Endothelial cell of umbilical vein (primary cell): ENCODE measurements around the gene ANKS1B. TPM values are rescaled to one million over a fixed set of nuclear protein-coding genes. Genes with fewer than 3 reads are reported as not detected.

Source experiments
- BruUV-seq: library from RNA; stranded (reverse); fragments of 400-500 nt; replicated peaks from 2 replicates; lab custom pipeline; 2021; lab: Mats Ljungman, UMichigan
- CTCF ChIA-PET: fragments of 300-600, 350-600 bp; sonication (Branson Sonifier 250); formaldehyde crosslinking; loops from one replicate; lab custom pipeline; 2021; ENCODE audit warnings: antibody characterized with exemption, inconsistent platforms; lab: Charles Lee
- POLR2A ChIA-PET: fragments of 300-600, 350-600 bp; sonication (Branson Sonifier 250); formaldehyde crosslinking; loops from one replicate; lab custom pipeline; 2021; ENCODE audit warnings: antibody characterized with exemption, inconsistent platforms; lab: Charles Lee
- DNase-seq: peaks from one replicate; pipeline ENCODE4 v3.0.0-alpha.2; 2011; ENCODE audit warnings: low read depth, low spot score
- FAIRE-seq: peaks from 2 replicates; lab custom pipeline; 2011; peaks lifted over from hg19 to GRCh38; lab: Jason Lieb, UNC
- H2AFZ ChIP-seq: 2 replicates; pipeline ENCODE4 v1.6.0; 2012; ENCODE audit warnings: low read depth, low read length, control low read depth, inconsistent platforms
- H3K27ac ChIP-seq: 2 replicates; pipeline ENCODE4 v1.5.1; 2011; ENCODE audit warnings: low read depth, mild to moderate bottlenecking, control low read depth, low read length, moderate library complexity; ENCODE audit not compliant: insufficient read depth
- H3K27me3 ChIP-seq, 2 experiments: 2 replicates each; pipeline versions ENCODE4 v1.6.0 to v1.6.1; 2011; ENCODE audit warnings: low read length in 2 of 2, mixed read lengths in 1 of 2; ENCODE audit not compliant: control insufficient read depth in 2 of 2, insufficient read depth in 2 of 2
- H3K36me3 ChIP-seq, 2 experiments: 2 replicates in 1 of 2; 3 replicates in 1 of 2; pipeline ENCODE4 v1.5.1; 2011; ENCODE audit warnings: low read length in 2 of 2, mild to moderate bottlenecking in 1 of 2, moderate library complexity in 1 of 2; ENCODE audit not compliant: control insufficient read depth in 2 of 2, insufficient read depth in 2 of 2; ENCODE audit errors: extremely low read depth in 1 of 2
- H3K4me1 ChIP-seq: 3 replicates; pipeline ENCODE4 v1.5.1; 2011; ENCODE audit warnings: mild to moderate bottlenecking, low read length; ENCODE audit not compliant: control insufficient read depth, insufficient read depth; ENCODE audit errors: extremely low read depth
- H3K4me2 ChIP-seq: 2 replicates; pipeline ENCODE4 v1.6.1; 2011; ENCODE audit warnings: low read length, control low read depth, mixed read lengths; ENCODE audit not compliant: insufficient read depth
- H3K4me3 ChIP-seq, 3 experiments: fragments of 200-600 bp in 1 of 3; sonication (generic), shearing (Covaris generic) in 1 of 3; replicated peaks in 1 of 3; 2 replicates each; pipeline ENCODE4 v1.5.1; 2011 to 2016; ENCODE audit warnings: control low read depth in 3 of 3, low read length in 3 of 3, mild to moderate bottlenecking in 2 of 3, inconsistent platforms in 1 of 3, low read depth in 1 of 3, moderate library complexity in 1 of 3; ENCODE audit not compliant: insufficient read depth in 1 of 3
- H3K79me2 ChIP-seq: 2 replicates; pipeline ENCODE4 v1.6.0; 2012; ENCODE audit warnings: low read length, inconsistent platforms; ENCODE audit not compliant: control insufficient read depth, insufficient read depth
- H3K9ac ChIP-seq: replicated peaks from 2 replicates; pipeline ENCODE3; 2011; ENCODE audit warnings: low read length, control low read depth; ENCODE audit not compliant: insufficient read depth; ENCODE audit errors: extremely low read depth
- H3K9me1 ChIP-seq: replicated peaks from 3 replicates; pipeline ENCODE4 v1.6.0; 2011; ENCODE audit warnings: mild to moderate bottlenecking, low read length; ENCODE audit not compliant: control insufficient read depth, insufficient read depth; ENCODE audit errors: extremely low read depth
- H3K9me3 ChIP-seq: replicated peaks from 2 replicates; pipeline ENCODE4 v1.5.1; 2012; ENCODE audit warnings: low read length, inconsistent platforms; ENCODE audit not compliant: control insufficient read depth, insufficient read depth
- H4K20me1 ChIP-seq: replicated peaks from 2 replicates; pipeline ENCODE3; 2011; ENCODE audit warnings: mild to moderate bottlenecking, low read length; ENCODE audit not compliant: control insufficient read depth, insufficient read depth; ENCODE audit errors: extremely low read depth
- EZH2 ChIP-seq: IDR thresholded peaks from 2 replicates; pipeline ENCODE4 v1.6.1; 2012; ENCODE audit warnings: borderline replicate concordance, low read depth, mild to moderate bottlenecking, moderate library complexity, low read length, inconsistent platforms; ENCODE audit not compliant: severe bottlenecking
- FOS ChIP-seq: IDR thresholded peaks from 2 replicates; pipeline ENCODE4 v1.6.1; 2011; ENCODE audit warnings: mild to moderate bottlenecking, low read length, moderate library complexity, borderline replicate concordance; ENCODE audit not compliant: insufficient read depth
- GATA2 ChIP-seq: IDR thresholded peaks from 2 replicates; pipeline ENCODE4 v1.7.0; 2011; ENCODE audit warnings: low read depth, mild to moderate bottlenecking, moderate library complexity, mixed read lengths, low read length; ENCODE audit not compliant: insufficient read length, insufficient read depth
- JUN ChIP-seq: IDR thresholded peaks from 2 replicates; pipeline ENCODE4 v1.6.1; 2011; ENCODE audit warnings: borderline replicate concordance, low read depth; ENCODE audit not compliant: insufficient read length, insufficient read depth
- MYC ChIP-seq: IDR thresholded peaks from one replicate; pipeline ENCODE4 v1.6.1; 2011; ENCODE audit warnings: mild to moderate bottlenecking, low read depth, low read length
- POLR2A ChIP-seq: IDR thresholded peaks from 2 replicates; pipeline ENCODE4 v1.6.1; 2012; ENCODE audit warnings: low read depth, mild to moderate bottlenecking, control low read depth, low read length
- POLR2AphosphoS5 ChIP-seq: IDR thresholded peaks from 2 replicates; pipeline ENCODE4 v1.6.1; 2012; ENCODE audit warnings: low read depth, mild to moderate bottlenecking, control low read depth, low read length, moderate library complexity; ENCODE audit not compliant: insufficient read depth
- dilution Hi-C: fragments of 300-500 bp; cut with MboI; formaldehyde crosslinking; loops from one replicate; pipeline ENCODE4 v1.15.0; 2019; ENCODE audit warnings: low sequenced_read_pairs; ENCODE audit not compliant: extremely low pct_ligation_motif_present
- intact Hi-C: fragments of 100-400 bp; cut with micrococcal nuclease; formaldehyde crosslinking; loops from one replicate; pipeline ENCODE4 v1.10.0; 2022
- polyA plus RNA-seq, 4 experiments: library from polyadenylated mRNA; depleted of rRNA in 3 of 4; stranded (reverse) in 3 of 4; unstranded in 1 of 4; fragments of >200 nt; gene quantifications; 2 replicates each; pipeline versions ENCODE4 v1.2.1 to v1.2.3, GENCODE V29; 2011 to 2012; ENCODE audit warnings: missing spikeins in 1 of 4
- total RNA-seq: library from RNA; stranded (reverse); gene quantifications from 2 replicates; pipeline ENCODE4 v1.2.3, GENCODE V29; 2021
- TF ChIP-seq, protein P1 (sequence below), 2 donors: IDR thresholded peaks; 1 replicate in 1 of 2; 2 replicates in 1 of 2; pipeline ENCODE4 v1.5.1; 2011; ENCODE audit warnings: low read length in 2 of 2, mild to moderate bottlenecking in 2 of 2, moderate library complexity in 2 of 2, control low read depth in 1 of 2, inconsistent platforms in 1 of 2, low read depth in 1 of 2; ENCODE audit not compliant: insufficient read depth in 1 of 2; ENCODE audit errors: extremely low read depth in 1 of 2
- TF ChIP-seq, protein P2 (sequence below): IDR thresholded peaks from 2 replicates; pipeline ENCODE4 v1.6.1; 2011; ENCODE audit not compliant: insufficient read depth, insufficient read length

ANKS1B gene
- total and polyA plus RNA-seq, 2 donors (not counting 3 experiments of a cell fraction or from before 2014, with no cell fraction given): 0.15 to 0.38 TPM

DNA sequence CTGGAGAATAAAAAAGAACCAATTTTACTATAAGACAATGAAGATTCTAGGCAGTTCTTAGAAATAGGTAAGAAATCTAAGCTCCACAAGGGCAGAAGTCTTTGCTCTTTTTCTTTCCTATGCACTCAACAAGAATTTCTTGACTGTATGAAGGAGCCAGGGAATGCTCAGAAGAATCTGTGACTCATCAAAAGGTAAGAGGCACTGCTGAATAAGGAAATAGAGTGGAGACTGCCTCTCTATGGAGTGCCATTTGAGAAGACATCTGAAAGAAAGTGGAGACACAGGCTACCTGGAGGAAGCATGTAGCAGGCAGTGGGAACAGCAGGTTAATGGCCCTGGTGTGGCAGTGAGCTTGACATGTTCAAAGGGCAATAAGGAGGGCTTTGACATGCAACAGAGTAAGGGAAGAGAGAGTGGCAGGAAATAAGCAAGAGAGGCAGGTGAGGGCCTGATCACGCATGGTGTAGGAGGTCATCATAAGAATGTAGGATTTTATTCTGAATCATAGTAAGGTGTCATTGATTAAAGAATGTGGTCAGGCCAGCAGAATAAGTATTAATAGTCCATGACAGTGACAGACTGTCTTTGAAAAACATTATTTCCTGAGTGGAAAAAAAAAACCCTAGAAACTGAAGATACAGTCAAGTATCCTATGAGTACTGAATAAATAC, 783.9 kb downstream of the ANKS1B start:
- H3K9ac ChIP-seq: no peak overlapping the region
- CTCF ChIA-PET: no interaction called here
- no peaks in the 10 kb centered on the region for H3K36me3 ChIP-seq
- H3K4me2 ChIP-seq: no peak overlapping the region
- TF ChIP-seq, protein P1, sequence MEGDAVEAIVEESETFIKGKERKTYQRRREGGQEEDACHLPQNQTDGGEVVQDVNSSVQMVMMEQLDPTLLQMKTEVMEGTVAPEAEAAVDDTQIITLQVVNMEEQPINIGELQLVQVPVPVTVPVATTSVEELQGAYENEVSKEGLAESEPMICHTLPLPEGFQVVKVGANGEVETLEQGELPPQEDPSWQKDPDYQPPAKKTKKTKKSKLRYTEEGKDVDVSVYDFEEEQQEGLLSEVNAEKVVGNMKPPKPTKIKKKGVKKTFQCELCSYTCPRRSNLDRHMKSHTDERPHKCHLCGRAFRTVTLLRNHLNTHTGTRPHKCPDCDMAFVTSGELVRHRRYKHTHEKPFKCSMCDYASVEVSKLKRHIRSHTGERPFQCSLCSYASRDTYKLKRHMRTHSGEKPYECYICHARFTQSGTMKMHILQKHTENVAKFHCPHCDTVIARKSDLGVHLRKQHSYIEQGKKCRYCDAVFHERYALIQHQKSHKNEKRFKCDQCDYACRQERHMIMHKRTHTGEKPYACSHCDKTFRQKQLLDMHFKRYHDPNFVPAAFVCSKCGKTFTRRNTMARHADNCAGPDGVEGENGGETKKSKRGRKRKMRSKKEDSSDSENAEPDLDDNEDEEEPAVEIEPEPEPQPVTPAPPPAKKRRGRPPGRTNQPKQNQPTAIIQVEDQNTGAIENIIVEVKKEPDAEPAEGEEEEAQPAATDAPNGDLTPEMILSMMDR (IDR thresholded peaks at IDR 0.05; ENCODE audit: extremely low read depth in 1 of 2, insufficient read depth in 1 of 2, low read depth in 1 of 2, low read length in 2 of 2): no peak
- TF ChIP-seq POLR2A: no peak
- TF ChIP-seq EZH2: no peak
- no peak for TF ChIP-seq FOS
- no peak for TF ChIP-seq GATA2
- TF ChIP-seq, protein P2, sequence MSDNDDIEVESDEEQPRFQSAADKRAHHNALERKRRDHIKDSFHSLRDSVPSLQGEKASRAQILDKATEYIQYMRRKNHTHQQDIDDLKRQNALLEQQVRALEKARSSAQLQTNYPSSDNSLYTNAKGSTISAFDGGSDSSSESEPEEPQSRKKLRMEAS: no peak
- TF ChIP-seq MYC: no peak
- no peak for TF ChIP-seq POLR2AphosphoS5
- no peak for TF ChIP-seq JUN
- H3K27me3 ChIP-seq: no peaks in the 10 kb centered on the region
- H3K9me1 ChIP-seq: no peaks in the 10 kb centered on the region
- H3K79me2 ChIP-seq: no peaks in the 10 kb centered on the region
- H2AFZ ChIP-seq: no peak overlapping the region
- DNase-seq: no peak
- intact Hi-C loops: no loop called here
- no peak overlapping the region for H3K4me3 ChIP-seq
- H4K20me1 ChIP-seq: no peaks in the 10 kb centered on the region
- H3K4me1 ChIP-seq: no peaks in the 10 kb centered on the region
- dilution Hi-C loops: no loop called here
- BruUV-seq: no TSS peak
- no peak for FAIRE-seq
- peaks cover 10% of the 10 kb centered on the region for H3K9me3 ChIP-seq
- H3K27ac ChIP-seq: no peak overlapping the region
- POLR2A ChIA-PET: no interaction called here
